ENCODE data around the gene ITGA2B. TPM values are rescaled to one million over a fixed set of nuclear protein-coding genes. Genes with fewer than 3 reads are reported as not detected.

Gene ITGA2B
- total and polyA plus RNA-seq, 2 of the 13 experiments (the other 11 are each of a cell fraction or from before 2014, with no cell fraction given), result 0.38 to 1.1 TPM

GRCh38 chr17:44327715-44328449 lies 61.6 kb downstream of the ITGA2B start:
- POLR2A ChIA-PET, result interaction anchor here (0.8 to 1.3 kb wide), 4 partner anchors 10 to 110 kb away, joined by 3 to 10 read pairs (median 6); partner anchors contain the start of gene UBTF
- TF ChIP-seq SMAD9 (CRISPR knock-in tag; IDR thresholded peaks at IDR 0.05), result no peak
- TF ChIP-seq ZNF766 (CRISPR knock-in tag; IDR thresholded peaks at IDR 0.05; ENCODE audit: borderline replicate concordance), result no peak
- 0 out of 2 replicates have a peak, but pooled peaks have one; percentile 27 for TF ChIP-seq ZNF546 (CRISPR knock-in tag; conservative IDR thresholded peaks at IDR 0.05)
- no peak for TF ChIP-seq SIN3A (IDR thresholded peaks at IDR 0.05; ENCODE audit: borderline replicate concordance, low read depth, low read length)
- TF ChIP-seq SMARCC2 (IDR thresholded peaks at IDR 0.05), result no peak
- no peak for TF ChIP-seq RCOR2 (CRISPR knock-in tag; IDR thresholded peaks at IDR 0.05)
- no peak for TF ChIP-seq PLRG1 (conservative IDR thresholded peaks at IDR 0.05)
- TF ChIP-seq ZNF691 (CRISPR knock-in tag; IDR thresholded peaks at IDR 0.05; ENCODE audit: borderline replicate concordance, low read depth), result no peak
- no peak for TF ChIP-seq ZBTB20 (CRISPR knock-in tag; IDR thresholded peaks at IDR 0.05; ENCODE audit: borderline replicate concordance, low read depth)
- TF ChIP-seq ZHX2 (IDR thresholded peaks at IDR 0.05; ENCODE audit: low read depth), result no peak
- no peak for TF ChIP-seq ZHX2 (CRISPR knock-in tag; IDR thresholded peaks at IDR 0.05; ENCODE audit: borderline replicate concordance)
- TF ChIP-seq NCOA1 (CRISPR knock-in tag; IDR thresholded peaks at IDR 0.05), result no peak
- no peak for TF ChIP-seq HMG20B (CRISPR knock-in tag; conservative IDR thresholded peaks at IDR 0.05)
- peak; percentile 65 for TF ChIP-seq ZNF629 (CRISPR knock-in tag; conservative IDR thresholded peaks at IDR 0.05)

More at GRCh38 chr17:44327715-44328449, 61.6 kb downstream of the ITGA2B start:
- BruUV-seq (replicated peaks), result no TSS peak
- H3K4me2 ChIP-seq (ENCODE audit: low read depth, low read length), result peak overlapping the region; percentile 73
- ATAC-seq, result no peak
- no peak overlapping the region for H3K9ac ChIP-seq (ENCODE audit: insufficient read depth, low read depth, low read length)
- H3K27me3 ChIP-seq (ENCODE audit: control insufficient read depth in 1 of 2, insufficient read depth in 2 of 2, low read length in 2 of 2), result peaks cover 0 to 5% of the 10 kb centered on the region in 2 experiments; a peak in 2 of 5 replicates
- no peaks in the 10 kb centered on the region for H3K9me3 ChIP-seq (ENCODE audit: low read length)
- FAIRE-seq, result no peak
- intact Hi-C loops (cut with micrococcal nuclease; ENCODE audit: unreplicated experiment) (loop anchor here (2.0 to 10.0 kb wide), 3 partner anchors 17 to 126 kb away; partner anchors contain the start of gene GRN), in situ Hi-C loops (cut with HindIII; ENCODE audit: extremely low pct_ligation_motif_present, low pct_unique_long_range_greater_than_20kb) (loop anchor here (5.0 kb wide), 1 partner anchor 106 kb away; no protein-coding TSS in a partner anchor)
- peak overlapping the region; percentile 27 for H3K27ac ChIP-seq (ENCODE audit: extremely low read length, insufficient read depth, low read length)
- H3K36me3 ChIP-seq (replicated peaks in 1 of 2; ENCODE audit: control insufficient read depth in 1 of 2, insufficient read depth in 2 of 2, low read length in 2 of 2), result no peaks in the 10 kb centered on the region
- peak overlapping the region in 1 of 3 experiments; percentile 57; a peak in 1 of 6 replicates for H3K4me3 ChIP-seq (replicated peaks in 1 of 3; ENCODE audit: insufficient read depth in 1 of 3, low read depth in 2 of 3, low read length in 3 of 3)
- CTCF ChIA-PET (ENCODE audit: low intra/inter-chr PET ratio, low total read pairs), result no interaction called here
- H4K20me1 ChIP-seq (ENCODE audit: insufficient read depth, low read length), result no peaks in the 10 kb centered on the region
- WGBS (ENCODE audit: low lambda C conversion rate), result 58% methylated on average over 7 of the region's 7 CpGs
- no peak for DNase-seq (ENCODE audit: low spot score)
- H3K4me1 ChIP-seq (ENCODE audit: insufficient read depth, low read length), result peaks cover 60% of the 10 kb centered on the region
- H2AFZ ChIP-seq (ENCODE audit: low read length), result no peak overlapping the region
- H3K79me2 ChIP-seq (ENCODE audit: insufficient read depth, low read length), result peaks cover 12% of the 10 kb centered on the region
